HG02610 (cell line): ENCODE results near the gene BCL2L1.

Experiments
- ATAC-seq: cut with Tn5 transposase; IDR thresholded peaks from one replicate; pipeline ENCODE4 v1.9.1; 2021; ENCODE audit warnings: mild to moderate bottlenecking, moderate library complexity; ENCODE audit not compliant: unreplicated experiment

BCL2L1 gene

DNA sequence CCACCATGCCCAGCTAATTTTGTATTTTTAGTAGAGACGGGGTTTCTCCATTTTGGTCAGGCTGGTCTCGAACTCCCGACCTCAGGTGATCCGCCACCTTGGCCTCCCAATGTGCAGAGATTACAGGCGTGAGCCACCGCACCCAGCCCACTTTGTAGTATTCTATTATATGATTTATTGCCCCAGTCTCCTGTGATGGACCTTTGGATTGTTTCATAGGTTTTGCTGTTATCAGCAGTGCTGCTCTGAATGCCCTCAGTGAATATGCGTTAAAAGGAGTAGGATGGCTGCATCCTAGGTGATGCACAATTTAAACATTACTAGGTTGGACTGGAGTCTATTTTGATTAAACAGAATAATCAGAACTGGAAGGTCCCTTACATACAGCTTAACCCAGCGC, 107.3 kb downstream of the BCL2L1 start:
- no peak for ATAC-seq
